ENCODE measurements around the gene CCDC24. TPM values are rescaled to one million over a fixed set of nuclear protein-coding genes. Genes with fewer than 3 reads are reported as not detected.

Gene CCDC24
- total RNA-seq, 1 donor from 2014 or later = 4.2 TPM

- FAIRE-seq = no peak
- peaks cover 26% of the 10 kb centered on the region for H3K36me3 Mint-ChIP-seq (ENCODE audit: low read depth, unreplicated experiment)
- H2AFZ ChIP-seq (ENCODE audit: low read depth, low read length) = no peak overlapping the region
Measured at GRCh38 chr1:44024031-44024902, 32.9 kb downstream of the CCDC24 start.

GRCh38 chr1:44024903-44025525 is 33.6 kb downstream of the CCDC24 start:
- H2AFZ ChIP-seq (ENCODE audit: low read depth, low read length) = no peak overlapping the region
- no peak for FAIRE-seq
- Mint-ChIP-seq H3K9me3 (ENCODE audit: unreplicated experiment) (no peaks in the 10 kb centered on the region), H3K27ac (ENCODE audit: unreplicated experiment) (no peak overlapping the region), H3K4me1 (ENCODE audit: low read depth, unreplicated experiment) (peaks cover 16% of the 10 kb centered on the region), H3K36me3 (ENCODE audit: low read depth, unreplicated experiment) (peaks cover 26% of the 10 kb centered on the region), H3K4me3 (ENCODE audit: unreplicated experiment) (no peak overlapping the region), H3K27me3 (ENCODE audit: low read depth, unreplicated experiment) (peaks cover 5% of the 10 kb centered on the region)
- H3K9ac ChIP-seq (ENCODE audit: low read length) = no peak overlapping the region
- H4K20me1 ChIP-seq (ENCODE audit: insufficient read depth, low read length) = no peaks in the 10 kb centered on the region
- TF ChIP-seq EZH2 (IDR thresholded peaks at IDR 0.05; ENCODE audit: insufficient read depth, low read length) (no peak), CTCF (IDR thresholded peaks at IDR 0.05; ENCODE audit: insufficient read depth, low read depth, low read length) (no peak)
- H3K4me2 ChIP-seq (ENCODE audit: low read length) = no peak overlapping the region
- no peaks in the 10 kb centered on the region for H3K79me2 ChIP-seq (ENCODE audit: insufficient read depth, low read length)
- no peaks in the 10 kb centered on the region for H3K9me3 ChIP-seq (ENCODE audit: insufficient read depth, low read depth, low read length)
- H3K4me3 ChIP-seq (ENCODE audit: insufficient read depth, low read depth, low read length) = no peak overlapping the region
- H3K27ac ChIP-seq (ENCODE audit: low read depth, low read length) = no peak overlapping the region
- H3K4me1 ChIP-seq (ENCODE audit: insufficient read depth, low read length) = peaks cover 14% of the 10 kb centered on the region
- H3K36me3 ChIP-seq (ENCODE audit: insufficient read depth, low read length) = no peaks in the 10 kb centered on the region
- DNase-seq (ENCODE audit: low read depth) = no peak
- H3K27me3 ChIP-seq (ENCODE audit: insufficient read depth, low read length) = no peaks in the 10 kb centered on the region

More at GRCh38 chr1:44024031-44024902, 32.9 kb downstream of the CCDC24 start:
- H3K4me1 ChIP-seq (ENCODE audit: insufficient read depth, low read length) = peaks cover 7% of the 10 kb centered on the region
- H3K27me3 ChIP-seq (ENCODE audit: insufficient read depth, low read length) = no peaks in the 10 kb centered on the region
- no peaks in the 10 kb centered on the region for H3K79me2 ChIP-seq (ENCODE audit: insufficient read depth, low read length)
- DNase-seq (ENCODE audit: low read depth) = no peak
- H3K4me3 ChIP-seq (ENCODE audit: insufficient read depth, low read depth, low read length) = no peak overlapping the region
- no peaks in the 10 kb centered on the region for H3K36me3 ChIP-seq (ENCODE audit: insufficient read depth, low read length)
- H3K27ac ChIP-seq (ENCODE audit: low read depth, low read length) = no peak overlapping the region
- TF ChIP-seq EZH2 (IDR thresholded peaks at IDR 0.05; ENCODE audit: insufficient read depth, low read length) = no peak
- TF ChIP-seq CTCF (IDR thresholded peaks at IDR 0.05; ENCODE audit: insufficient read depth, low read depth, low read length) = no peak
- H3K4me1 Mint-ChIP-seq (ENCODE audit: low read depth, unreplicated experiment) = peaks cover 11% of the 10 kb centered on the region
- H3K9me3 ChIP-seq (ENCODE audit: insufficient read depth, low read depth, low read length) = no peaks in the 10 kb centered on the region
- H3K27me3 Mint-ChIP-seq (ENCODE audit: low read depth, unreplicated experiment) = peaks cover 5% of the 10 kb centered on the region
- no peak overlapping the region for H3K27ac Mint-ChIP-seq (ENCODE audit: unreplicated experiment)
- H3K9me3 Mint-ChIP-seq (ENCODE audit: unreplicated experiment) = no peaks in the 10 kb centered on the region
- H3K4me3 Mint-ChIP-seq (ENCODE audit: unreplicated experiment) = no peak overlapping the region
- no peaks in the 10 kb centered on the region for H4K20me1 ChIP-seq (ENCODE audit: insufficient read depth, low read length)
- H3K9ac ChIP-seq (ENCODE audit: low read length) = no peak overlapping the region
- no peak overlapping the region for H3K4me2 ChIP-seq (ENCODE audit: low read length)
